Globus pallidus (tissue), 1 donor: Measurements from ENCODE around the gene CCM2.
"Not testable (repeated sequence)": the region's sequence is repeated elsewhere in the genome, so short reads cannot be mapped to it uniquely, and the experiment has no call there.

Experiments used
- DNase-seq: peaks from one replicate; pipeline ENCODE4 v3.0.0-alpha.2; 2015; ENCODE audit warnings: low spot score

The CCM2 gene

DNA sequence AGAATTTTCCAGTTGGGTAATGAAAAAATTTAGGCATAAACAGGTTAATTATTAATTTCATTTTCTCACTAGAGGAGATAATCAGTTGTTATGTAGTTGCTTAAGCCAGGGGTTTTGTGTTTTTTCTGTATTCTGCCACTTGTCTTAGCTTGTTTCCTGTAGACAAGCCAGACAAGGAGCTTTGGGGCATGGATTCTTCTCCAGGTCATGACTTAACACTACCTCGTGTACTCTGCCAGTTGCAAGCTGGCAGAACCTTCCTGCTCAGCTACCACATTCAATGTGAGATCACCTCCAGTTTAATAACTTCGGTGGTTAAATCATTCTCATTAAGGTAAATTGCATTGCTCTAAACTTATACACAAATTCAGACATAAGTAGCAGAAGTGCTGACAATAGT is 1.8 kb downstream of the CCM2 start:
- DNase-seq, result no peak

DNA sequence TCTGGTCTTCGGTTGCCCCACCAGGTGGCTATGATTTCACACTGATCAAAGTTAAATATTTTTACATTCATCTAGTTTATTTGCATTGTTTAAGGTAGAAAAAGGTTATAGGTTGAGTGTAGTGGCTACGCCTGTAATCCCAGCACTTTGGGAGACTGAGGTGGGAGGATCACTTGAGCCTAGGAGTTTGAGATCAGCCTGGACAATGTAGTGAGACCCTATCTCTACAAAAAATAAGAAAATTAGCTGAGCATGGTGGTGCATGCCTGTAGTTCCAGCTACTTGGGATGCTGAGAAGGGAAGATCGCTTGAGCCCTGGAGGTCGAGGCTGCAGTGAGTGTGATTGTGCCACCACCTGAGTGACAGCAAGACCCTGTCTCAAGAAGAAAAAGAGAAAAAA is 3.8 kb downstream of the CCM2 start:
- no peak for DNase-seq

DNA sequence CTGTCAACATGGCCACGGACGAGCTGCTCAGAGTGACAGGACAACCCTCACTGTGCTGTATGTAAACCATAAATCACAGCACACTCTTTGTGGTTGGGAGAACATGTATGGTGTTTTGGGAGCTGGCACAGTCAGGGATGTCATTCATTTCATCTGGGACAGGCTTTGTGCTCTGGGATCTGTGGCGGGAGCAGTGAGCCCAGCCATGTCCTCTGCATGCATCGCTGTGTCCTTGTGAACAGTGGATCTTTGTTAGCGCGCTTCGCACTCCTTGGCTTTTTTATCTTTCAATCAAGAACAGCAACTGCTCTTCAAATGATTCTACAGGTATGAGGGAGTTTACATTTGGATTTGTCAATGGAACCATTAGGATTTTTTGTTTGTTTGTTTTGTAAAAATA is 7.1 kb downstream of the CCM2 start:
- DNase-seq, result peak; percentile 77

DNA sequence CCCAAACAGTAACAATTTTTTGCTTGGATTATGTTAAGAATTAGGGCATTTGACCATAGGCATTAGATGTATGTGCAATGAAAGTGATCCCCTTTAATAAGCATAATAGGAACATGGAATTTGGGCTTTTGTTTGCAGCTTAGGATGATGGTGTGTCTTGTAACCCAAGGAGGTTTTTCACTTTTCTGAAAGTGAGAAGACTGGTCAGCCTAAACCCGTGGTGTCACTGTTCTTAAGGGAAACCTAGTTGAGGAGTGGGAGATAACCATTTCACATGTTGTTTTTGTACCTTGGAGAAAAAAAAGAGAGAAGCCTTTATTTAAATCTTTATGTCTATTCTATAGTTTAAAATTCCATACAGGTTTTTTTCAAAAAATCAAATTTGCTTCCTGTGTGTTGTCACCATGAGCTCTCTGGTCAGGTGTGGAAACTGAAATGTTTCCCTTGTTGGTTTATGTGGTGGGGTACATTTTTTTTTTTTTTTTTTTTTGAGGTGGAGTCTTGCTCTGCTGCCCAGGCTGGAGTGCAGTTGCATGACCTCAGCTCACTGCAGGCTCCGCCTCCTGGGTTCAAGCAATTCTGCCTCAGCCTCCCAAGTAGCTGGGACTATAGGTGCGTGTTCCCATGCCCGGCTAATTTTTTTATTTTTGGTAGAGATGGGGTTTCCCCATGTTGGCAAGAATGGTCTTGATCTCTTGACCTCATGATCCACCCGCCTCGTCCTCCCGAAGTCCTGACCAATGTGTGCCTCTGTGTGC is 7.7 kb downstream of the CCM2 start:
- no peak for DNase-seq

DNA sequence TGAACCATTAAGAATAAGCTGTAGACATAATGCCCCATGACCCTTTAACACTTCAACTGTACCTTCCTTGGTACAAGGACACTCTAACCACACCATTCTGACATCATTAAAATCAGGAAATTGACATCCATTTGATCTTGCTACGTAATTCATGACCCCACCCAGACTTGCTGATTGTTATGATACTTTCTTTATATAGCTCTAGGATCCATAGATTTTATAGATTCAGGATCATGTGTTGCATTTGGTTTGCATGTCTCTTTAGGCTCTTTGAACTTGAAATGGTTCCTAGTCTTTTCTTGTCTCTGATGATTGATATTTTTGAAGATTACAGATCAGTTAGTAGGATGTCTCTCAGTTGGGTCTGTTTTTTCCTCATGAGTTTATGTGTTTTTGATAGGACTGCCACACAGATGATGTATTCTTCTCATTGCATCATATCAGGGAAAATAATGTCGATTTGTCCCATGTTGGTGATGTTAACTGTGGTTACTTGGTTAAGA is 13.5 kb downstream of the CCM2 start:
- DNase-seq, result no peak

DNA sequence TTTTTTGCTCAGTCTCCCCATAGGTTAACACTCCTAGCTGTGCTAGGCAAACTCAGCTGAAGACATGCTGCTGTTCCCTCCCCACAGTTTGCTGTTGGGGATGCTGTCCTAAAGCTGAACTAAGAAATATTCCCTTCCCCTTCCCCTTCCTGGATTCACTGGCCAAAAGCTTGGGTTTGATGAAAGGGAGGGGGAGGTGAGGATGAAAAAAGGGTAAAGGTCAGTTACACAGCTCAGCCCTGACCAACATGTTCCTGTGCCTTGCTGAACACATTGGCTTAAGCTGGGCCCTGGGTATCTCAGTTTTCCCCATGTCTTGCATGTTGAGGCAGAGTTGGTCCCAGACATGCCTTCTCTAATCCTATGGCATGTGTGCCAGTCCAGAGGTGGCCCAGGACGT is 15.3 kb downstream of the CCM2 start:
- DNase-seq, result no peak

DNA sequence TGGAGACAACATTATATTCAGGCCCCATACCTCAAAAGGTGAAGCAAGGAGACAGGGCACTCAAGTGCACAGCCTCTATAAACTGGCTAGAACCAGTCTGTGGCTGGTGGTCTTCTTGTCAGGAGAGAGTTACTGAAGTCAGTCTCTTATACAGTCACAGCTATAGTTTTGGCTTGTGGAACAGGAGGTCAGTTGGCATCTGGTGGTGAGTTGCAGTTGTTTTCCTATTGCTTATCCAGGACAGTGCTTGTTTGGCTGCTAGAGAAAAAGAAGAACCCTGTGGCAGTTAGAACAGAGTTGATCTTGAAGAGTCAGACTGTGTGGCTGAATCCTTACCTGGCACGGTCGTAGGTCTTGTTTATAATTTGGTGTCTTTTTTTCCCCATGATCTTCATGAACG is 17.3 kb downstream of the CCM2 start:
- no peak for DNase-seq

DNA sequence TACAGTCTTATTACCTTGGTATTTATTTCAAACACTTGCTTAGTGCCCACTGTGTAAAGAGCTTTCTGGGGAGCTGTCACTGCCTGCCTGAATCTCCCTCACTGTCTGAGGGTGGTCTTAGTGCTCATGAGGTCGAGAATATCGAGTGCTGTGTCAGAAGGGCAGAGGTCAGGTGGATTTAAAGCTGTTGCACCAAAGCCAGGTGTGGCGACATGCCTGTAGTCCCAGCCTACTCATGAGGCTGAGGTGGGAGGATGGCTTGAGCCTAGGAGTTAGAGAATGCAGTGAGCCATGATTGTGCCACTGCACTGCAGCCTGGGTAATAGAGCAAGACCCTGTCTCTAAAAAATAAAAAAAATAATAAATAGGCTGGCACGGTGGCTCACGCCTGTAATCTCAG is 20.9 kb downstream of the CCM2 start:
- no peak for DNase-seq

DNA sequence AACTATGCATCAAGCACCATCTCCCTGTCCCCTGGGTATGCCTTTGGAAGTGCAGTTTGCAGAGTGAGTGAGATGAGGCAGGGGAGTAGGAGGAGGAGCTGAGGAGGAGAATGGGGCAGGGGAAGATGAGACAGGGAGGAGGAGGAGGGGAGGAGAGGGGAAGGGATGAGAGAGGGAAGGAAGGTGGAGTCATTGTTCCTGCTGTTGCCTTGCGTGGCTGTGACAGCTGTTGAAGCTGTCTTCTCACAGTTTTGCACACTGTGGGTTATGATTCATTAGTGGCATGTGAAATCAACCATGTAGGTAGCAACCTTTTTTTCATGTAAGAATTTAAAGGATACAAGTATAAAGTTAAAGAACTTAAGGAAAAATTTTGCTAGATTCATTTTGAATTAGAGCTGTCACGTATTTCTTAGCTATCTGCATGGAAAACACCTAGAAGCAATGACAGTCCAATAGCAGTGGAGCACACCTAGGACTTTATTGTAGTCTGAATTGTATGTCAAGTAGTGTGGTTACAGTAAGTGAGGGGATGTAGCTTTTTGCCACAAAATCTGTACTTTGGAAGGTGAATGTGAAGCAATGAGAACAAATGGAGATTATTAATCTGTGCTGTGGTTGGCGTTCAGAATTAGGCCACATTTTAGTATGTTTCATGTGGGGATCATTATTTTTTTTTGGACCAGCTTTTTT is 21.7 kb downstream of the CCM2 start:
- no peak for DNase-seq

DNA sequence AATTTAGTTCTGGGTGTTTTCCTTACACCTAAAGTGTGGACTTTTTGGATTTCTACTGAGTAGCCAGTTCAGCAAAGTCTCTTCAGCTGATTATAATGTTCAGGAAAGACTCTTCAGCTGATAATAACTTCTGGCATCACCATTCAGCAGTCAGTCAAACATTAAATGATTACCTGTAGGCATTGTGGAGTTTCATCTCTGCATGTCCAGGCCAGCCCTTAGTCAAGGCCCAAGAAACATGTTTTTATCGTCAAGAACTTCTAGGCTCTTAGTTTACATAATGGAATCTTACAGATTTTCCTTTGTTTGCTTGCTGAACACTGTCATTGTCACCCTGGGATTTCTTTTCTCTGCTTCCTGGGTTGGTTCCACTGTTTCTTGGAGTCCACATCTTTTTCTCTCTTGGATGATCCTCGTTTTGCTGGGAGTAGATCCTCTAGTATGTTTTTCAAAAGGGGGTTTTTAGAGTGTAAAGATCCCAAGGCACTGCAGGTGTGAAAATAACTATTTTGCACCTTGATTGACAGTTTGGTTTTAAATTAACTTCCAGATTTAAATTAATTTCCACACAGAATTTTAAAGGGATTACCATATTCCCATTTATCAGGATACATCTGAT is 24.2 kb downstream of the CCM2 start:
- DNase-seq, result no peak

DNA sequence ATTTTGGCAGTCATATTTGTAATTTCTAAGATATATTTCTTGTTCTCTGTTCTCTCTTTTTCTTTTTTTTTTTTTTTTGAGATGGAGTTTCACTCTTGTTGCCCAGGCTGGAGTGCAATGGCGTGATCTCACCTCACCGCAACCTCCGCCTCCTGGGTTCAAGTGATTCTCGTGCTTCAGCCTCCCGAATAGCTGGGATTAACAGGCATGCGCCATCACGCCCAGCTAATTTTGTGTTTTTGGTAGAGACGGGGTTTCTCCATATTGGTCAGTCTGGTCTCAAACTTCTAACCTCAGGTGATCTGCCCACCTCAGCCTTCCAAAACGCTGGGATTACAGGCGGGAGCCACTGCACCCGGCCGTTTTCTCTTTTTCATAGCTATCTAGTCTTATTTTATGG is 25.5 kb downstream of the CCM2 start:
- not testable (repeated sequence) for DNase-seq

DNA sequence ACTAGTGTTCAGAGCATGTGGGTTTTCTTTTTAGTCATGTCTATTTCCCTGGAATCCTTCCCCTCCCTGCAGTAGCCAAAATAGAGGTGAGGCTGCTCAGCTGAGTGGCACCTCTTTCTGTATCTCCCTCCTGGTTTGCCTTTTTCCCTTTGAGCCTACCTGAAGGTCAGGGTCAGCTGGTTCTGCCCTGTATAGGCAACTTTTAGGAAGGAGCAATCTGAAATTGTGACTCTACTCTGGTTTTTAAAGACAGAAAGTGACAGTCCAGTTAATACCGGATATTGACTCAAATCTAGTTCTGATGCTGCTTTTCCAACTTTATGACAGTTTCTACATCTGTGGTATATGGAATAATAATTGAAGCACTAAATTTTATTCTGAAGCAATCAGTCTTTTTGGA is 26.0 kb downstream of the CCM2 start:
- no peak for DNase-seq

DNA sequence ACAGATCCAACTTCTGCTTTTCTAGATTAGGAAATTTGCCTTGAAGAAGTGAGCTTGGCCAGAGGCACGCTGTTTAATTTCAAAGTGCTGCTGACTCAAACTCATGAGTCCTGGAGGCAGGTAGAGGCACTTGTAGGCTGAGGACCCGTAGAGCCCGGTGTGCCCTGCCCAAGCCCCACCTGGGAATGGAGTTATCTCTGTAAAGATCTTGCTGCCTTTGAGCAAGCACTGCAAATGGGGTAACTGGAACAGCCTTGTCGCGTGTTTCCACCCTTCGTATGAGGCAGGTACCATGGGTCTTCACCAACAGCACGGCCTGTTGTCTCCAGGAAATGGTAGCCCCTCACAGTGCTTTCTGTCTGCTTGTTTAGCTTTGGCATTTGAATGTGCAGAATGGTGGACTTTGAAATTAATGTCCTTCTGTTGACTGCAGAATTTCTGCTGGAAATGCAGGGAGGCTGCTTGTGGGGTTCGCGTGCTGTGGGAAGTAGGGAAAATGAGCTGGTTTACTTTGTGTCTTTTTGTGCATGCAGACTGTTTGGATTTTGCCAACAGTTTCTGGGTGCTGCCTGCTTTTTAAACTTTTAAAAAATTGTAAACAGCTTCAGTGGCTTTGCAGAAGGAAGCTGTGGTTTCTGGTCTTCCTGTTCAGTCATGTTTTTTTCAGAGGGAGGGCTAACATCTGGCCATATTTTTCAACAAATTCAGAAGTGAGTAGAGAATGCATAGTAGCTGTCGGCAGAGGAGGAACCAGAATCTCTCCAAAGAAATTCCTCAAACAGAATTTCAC is 27.2 kb downstream of the CCM2 start:
- no peak for DNase-seq

DNA sequence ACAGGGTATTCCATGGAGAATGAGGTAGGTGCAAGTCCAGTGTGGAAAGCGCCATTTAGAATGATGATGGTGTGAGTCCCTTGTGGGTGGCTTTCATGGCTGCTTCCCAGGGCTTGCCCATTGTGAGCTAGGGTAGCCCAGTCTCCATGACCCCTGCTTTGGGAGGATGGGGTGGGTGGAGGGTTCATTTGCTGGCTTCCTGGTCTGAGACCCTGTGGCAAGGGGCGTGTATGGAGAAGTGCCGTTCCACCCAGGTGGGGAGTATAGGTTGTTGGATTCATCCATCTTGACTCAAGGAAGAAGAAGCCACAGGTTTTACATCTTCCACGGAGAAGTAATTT is 27.7 kb downstream of the CCM2 start:
- DNase-seq, result no peak

DNA sequence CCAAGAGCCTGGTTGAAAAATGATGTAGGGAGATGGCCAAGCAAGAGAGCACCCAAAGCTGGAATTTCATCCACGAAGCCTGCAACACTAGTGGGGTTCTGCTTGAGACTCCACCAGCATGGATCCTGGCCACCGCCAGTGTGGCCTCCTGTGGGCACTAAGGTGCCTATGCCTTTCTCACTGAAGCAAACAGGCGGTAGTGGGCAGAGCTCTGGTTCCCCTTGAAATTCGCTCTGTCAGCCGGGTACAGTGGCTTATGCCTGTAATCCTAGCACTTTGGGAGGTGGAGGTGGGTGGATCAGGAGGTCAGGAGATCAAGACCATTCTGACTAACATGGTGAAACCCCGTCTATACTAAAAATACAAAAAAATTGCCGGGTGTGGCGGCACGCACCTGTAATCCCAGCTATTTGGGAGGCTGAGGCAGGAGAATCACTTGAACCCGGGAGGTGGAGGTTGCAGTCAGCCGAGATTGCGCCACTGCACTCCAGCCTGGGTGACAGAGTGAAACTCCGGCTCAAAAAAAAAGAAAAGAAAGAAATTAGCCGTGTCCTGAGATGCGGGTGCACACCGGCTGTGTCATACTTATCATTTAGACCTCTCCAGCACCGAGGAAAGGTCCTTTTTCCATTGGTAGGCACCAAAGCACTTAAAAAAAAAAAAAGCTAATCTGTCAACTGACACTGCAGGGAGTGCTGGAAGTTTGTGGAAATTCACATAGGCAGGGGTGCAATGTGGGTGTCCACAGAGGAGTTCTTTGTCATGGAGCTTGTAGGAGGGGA is 28.3 kb downstream of the CCM2 start:
- DNase-seq, result no peak

DNA sequence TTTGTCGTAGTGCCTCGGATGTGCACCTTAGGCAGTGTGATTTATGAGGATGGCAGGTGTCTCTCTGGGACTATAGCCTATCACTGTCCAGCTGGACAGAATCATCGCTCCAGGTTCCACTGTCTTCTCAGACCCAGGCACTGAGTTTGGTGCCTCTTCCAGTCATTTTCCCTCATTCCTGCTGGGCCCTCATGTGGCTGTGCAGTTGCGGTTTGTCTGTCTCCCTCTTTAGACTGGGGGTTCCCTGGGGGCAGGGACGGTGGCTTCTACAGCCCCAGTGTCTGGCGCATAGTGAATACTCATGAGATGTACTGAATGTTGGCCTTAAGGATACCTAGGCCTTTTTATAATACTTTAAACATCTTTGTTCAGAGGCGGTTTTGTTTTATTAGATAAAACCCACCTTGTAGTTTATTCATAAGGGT is 28.9 kb downstream of the CCM2 start:
- DNase-seq, result no peak

DNA sequence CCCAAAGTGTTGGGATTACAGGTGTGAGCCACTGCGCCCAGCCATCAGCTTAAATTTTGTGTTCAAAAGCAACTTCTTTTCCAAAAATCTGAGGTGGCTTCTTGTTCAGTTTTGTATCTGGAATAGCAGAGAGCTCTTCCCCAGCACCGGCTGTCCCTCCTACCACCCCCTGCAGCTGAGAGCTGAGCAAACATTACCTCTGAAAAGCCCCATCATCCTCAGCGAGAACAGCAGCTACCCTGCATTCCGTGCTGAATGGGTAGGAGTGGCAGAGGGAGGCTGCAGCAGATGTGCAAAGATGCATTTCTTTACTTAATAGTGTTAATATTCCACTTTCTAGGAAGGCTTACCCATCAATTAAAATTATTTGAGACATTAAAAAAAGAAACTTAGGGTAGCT is 31.8 kb downstream of the CCM2 start:
- DNase-seq, result no peak

DNA sequence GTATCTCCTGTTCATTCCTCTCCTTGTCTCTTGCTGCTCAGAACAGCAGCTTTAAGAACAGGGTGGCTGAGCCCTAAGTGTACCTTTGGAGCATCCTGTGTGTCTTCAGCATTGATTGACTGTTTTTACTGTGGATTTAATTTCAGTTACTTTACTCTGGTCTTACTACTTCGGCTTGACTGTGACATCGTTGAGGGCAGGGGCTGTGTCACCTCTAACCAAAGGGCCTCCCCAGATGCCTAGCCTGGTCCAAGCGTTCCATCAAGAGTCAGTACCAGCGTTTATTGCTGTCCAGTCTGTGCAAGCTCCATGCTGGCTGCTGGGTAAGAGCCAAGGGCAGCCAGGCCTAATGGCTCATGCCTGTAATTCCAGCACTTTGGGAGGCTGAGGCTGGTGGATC is 32.4 kb downstream of the CCM2 start:
- DNase-seq, result no peak

DNA sequence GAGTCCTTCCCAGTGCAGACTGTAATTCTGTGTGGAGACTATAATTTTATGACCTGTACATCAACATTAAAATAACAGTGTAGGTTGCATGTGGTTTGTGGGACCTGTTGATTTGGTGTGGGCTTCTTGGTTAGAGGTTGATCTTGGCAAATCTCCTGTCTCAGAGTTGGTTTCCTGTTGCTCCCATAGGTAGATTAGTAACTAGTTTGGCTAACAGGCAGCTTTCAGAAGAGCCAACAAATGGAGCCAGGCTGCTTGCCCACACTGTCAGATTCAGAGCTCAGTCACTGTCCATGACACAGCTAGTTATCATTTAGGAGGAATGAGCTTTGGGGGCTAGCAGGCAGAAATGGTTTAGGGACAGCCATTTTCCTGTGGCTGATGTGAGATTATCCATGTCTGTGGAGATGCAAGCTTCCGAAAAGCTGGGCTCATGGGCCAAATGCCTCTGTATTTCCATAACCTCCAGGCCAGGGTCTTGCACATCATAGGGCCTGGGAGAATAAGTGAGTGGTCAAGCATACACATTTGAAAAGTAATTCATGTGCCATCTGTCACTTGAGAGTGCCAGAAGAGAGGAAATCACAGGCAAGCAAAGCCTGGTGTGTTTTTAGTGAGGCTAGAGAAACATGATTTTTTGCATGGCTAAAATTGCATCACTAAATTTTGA is 33.4 kb downstream of the CCM2 start:
- no peak for DNase-seq

DNA sequence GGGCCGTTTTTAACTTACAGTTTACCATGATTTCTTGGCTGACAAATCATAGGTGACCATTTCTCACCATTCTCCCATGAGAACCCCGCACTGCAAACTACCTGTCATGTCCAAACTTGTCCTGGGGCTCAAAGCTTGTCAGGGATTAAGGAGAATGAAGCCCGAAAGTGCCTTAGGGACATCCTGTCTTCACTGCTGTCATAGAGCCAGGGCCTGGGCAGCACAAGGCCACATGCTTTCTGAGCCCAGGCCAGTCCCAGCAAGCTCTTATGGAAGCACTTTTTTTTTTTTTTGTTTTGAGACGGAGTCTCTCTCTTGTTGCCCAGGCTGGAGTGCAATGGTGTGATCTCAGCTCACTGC is 33.9 kb downstream of the CCM2 start:
- DNase-seq, result peak; percentile 25

DNA sequence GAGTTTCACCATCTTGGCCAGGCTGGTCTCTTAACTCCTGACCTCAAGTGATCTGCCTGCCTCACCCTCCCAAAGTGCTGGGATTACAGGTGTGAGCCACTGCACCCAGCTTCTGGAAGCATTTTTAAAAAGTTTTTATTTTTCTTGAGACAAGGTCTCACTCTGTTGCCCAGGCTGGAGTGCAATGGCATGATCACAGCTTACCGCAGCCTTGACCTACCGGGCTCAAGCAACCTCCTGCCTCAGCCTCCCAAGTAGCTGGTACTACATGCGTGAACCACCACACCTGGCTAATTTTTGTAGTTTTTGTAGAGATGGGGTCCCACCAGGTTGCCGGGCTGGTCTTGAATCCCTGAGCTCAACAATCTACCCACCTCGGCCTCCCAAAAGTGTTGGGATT is 34.7 kb downstream of the CCM2 start:
- DNase-seq, result not testable (repeated sequence)
